Measurements from ENCODE around the gene DYNC2H1.

DYNC2H1 gene

DNA sequence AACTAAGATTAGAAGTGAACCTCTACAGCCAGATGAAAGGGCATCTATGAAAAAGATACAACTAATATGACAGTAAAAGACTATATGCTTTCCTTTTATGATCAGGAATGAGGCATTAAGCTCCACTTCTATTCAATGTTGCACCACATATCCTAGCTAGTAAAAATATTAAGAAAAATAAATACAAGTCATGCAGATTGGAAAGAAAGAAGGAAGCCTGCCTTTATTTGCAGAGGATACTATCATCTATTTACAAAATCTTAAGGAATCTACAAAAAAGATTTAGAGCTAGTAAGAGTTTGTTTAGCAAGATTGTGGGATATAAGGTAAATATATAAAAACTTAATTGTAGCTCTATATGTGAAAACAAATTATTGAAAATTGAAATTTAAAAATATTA is 308.8 kb downstream of the DYNC2H1 start:
- H3K36me3 ChIP-seq (ENCODE audit: control insufficient read depth, insufficient read depth, low read length), result no peaks in the 10 kb centered on the region
- no peak for DNase-seq

DNA sequence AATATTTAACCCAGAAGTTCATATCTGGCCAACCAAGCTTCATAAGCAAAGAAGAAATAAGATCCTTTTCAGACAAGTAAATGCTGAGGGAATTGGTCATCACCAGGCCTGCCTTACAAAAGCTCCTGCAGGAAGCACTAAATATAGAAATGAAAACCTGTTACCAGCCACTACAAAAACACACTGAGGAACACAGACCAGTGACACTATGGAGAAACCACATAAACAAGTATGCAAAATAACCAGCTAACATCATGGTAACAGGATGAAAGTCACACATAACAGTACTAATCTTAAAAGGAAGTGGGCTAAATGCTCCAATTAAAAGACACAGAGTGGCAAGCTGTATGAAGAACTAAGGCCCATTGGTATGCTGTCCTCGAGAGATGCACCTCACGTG is 311.4 kb downstream of the DYNC2H1 start:
- no peak overlapping the region for H3K27ac ChIP-seq (ENCODE audit: insufficient read depth, low read length, poor library complexity, severe bottlenecking)

More for the DNA sequence above, 308.8 kb downstream of the DYNC2H1 start:
- Histone ChIP-seq H3K4me3 (ENCODE audit: insufficient read depth, low read depth, low read length, poor library complexity, severe bottlenecking) (no peak overlapping the region), H3K4me1 (ENCODE audit: control insufficient read depth, insufficient read depth, low read length, poor library complexity, severe bottlenecking) (no peaks in the 10 kb centered on the region), H3K27ac (ENCODE audit: insufficient read depth, low read length, poor library complexity, severe bottlenecking) (no peak overlapping the region), H3K27me3 (replicated peaks; ENCODE audit: control insufficient read depth, insufficient read depth, low read length, poor library complexity, severe bottlenecking) (no peaks in the 10 kb centered on the region), H3K9me3 (ENCODE audit: control insufficient read depth, low read length) (no peaks in the 10 kb centered on the region)

DNA sequence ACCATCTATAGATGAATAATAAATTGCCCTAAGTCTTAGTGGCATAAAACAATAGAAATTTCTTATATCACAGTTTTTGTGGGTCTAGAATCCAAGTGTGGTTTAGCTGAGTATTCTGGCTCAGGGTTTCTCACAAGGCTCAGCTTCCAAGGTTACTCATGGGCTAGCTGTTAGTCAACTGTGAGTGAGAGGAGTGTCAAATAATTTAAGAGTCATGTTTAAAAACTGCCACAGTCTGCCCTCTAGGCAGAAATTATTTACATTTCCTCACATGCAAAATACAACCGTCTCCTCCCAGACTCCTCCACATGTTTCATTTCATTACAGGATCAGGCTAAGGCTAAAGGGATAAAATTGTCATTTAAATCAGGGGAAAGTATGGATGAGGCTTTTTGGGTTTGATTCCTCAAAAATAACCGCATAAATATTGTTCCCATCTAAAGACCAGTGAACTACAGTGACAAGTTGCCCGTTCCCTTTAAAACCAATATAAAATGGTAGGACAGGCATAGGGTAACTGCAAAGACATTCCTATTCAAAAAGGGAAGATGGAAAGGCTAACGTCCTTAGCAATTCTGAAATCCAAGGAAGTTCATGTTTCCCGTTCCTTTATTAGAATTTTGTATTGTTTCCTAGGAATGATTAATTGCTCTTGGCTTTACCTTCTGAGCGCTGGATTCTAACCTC is 324.3 kb downstream of the DYNC2H1 start:
- DNase-seq, result no peak
- H3K27ac ChIP-seq (ENCODE audit: insufficient read depth, low read length, poor library complexity, severe bottlenecking), result no peak overlapping the region
- no peaks in the 10 kb centered on the region for H3K9me3 ChIP-seq (ENCODE audit: control insufficient read depth, low read length)
- no peaks in the 10 kb centered on the region for H3K4me1 ChIP-seq (ENCODE audit: control insufficient read depth, insufficient read depth, low read length, poor library complexity, severe bottlenecking)
- no peaks in the 10 kb centered on the region for H3K36me3 ChIP-seq (ENCODE audit: control insufficient read depth, insufficient read depth, low read length)
- no peak overlapping the region for H3K4me3 ChIP-seq (ENCODE audit: insufficient read depth, low read depth, low read length, poor library complexity, severe bottlenecking)
- H3K27me3 ChIP-seq (replicated peaks; ENCODE audit: control insufficient read depth, insufficient read depth, low read length, poor library complexity, severe bottlenecking), result no peaks in the 10 kb centered on the region

More for the DNA sequence above, 311.4 kb downstream of the DYNC2H1 start:
- Histone ChIP-seq H3K36me3 (ENCODE audit: control insufficient read depth, insufficient read depth, low read length) (no peaks in the 10 kb centered on the region), H3K4me3 (ENCODE audit: insufficient read depth, low read depth, low read length, poor library complexity, severe bottlenecking) (no peak overlapping the region), H3K4me1 (ENCODE audit: control insufficient read depth, insufficient read depth, low read length, poor library complexity, severe bottlenecking) (no peaks in the 10 kb centered on the region), H3K9me3 (ENCODE audit: control insufficient read depth, low read length) (no peaks in the 10 kb centered on the region), H3K27me3 (replicated peaks; ENCODE audit: control insufficient read depth, insufficient read depth, low read length, poor library complexity, severe bottlenecking) (no peaks in the 10 kb centered on the region)
- DNase-seq, result no peak

DNA sequence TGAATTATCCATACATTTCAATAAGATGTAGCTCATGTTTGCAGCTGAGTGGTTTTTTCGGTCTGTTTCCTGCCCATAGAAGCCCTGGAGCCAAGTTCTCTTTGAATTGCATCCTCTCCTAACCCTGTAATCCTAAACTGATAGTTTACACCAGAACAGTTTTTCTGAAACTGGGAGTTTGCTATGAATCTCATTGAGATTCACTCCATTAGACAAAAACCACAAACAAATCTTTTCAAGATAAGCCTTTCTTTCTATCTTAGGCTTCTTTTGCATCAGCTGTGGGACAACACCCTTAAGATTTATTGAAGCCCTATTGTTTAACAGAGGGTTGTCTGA is 324.8 kb downstream of the DYNC2H1 start:
- no peaks in the 10 kb centered on the region for H3K9me3 ChIP-seq (ENCODE audit: control insufficient read depth, low read length)
- DNase-seq, result no peak
- H3K4me3 ChIP-seq (ENCODE audit: insufficient read depth, low read depth, low read length, poor library complexity, severe bottlenecking), result no peak overlapping the region
- no peaks in the 10 kb centered on the region for H3K27me3 ChIP-seq (replicated peaks; ENCODE audit: control insufficient read depth, insufficient read depth, low read length, poor library complexity, severe bottlenecking)
- H3K36me3 ChIP-seq (ENCODE audit: control insufficient read depth, insufficient read depth, low read length), result no peaks in the 10 kb centered on the region
- H3K4me1 ChIP-seq (ENCODE audit: control insufficient read depth, insufficient read depth, low read length, poor library complexity, severe bottlenecking), result no peaks in the 10 kb centered on the region
- H3K27ac ChIP-seq (ENCODE audit: insufficient read depth, low read length, poor library complexity, severe bottlenecking), result no peak overlapping the region

DNA sequence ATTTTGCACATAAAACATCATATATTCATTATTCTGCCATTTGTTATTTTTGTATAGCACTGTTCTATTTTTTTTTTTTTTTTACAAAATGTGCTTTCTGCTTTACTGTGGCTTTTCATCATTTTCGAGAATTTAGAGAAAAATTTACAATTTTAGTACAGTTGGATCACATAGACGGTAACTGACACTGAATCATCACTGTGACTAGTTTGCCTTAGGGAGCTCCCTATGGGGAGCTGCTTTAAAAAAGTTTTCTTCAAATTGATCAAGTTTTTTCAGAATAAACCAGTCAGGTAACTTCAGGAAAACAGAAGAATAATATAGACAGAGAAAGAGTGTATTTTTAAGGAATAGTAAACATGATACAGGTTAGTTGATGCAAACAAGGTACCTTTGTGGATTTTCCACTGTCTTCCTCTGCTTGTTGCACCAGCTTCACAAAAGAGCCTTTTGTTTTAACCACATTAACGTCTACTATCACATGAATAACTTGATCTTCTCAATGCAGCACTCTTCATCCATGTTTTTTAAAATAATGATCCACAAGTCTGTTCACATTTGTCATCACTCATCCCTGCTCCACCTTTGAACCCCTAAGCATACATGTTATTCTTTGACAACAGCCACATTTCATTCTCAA is 327.0 kb downstream of the DYNC2H1 start:
- H3K9me3 ChIP-seq (ENCODE audit: control insufficient read depth, low read length), result no peaks in the 10 kb centered on the region
- no peak for DNase-seq
- no peaks in the 10 kb centered on the region for H3K36me3 ChIP-seq (ENCODE audit: control insufficient read depth, insufficient read depth, low read length)
- no peak overlapping the region for H3K4me3 ChIP-seq (ENCODE audit: insufficient read depth, low read depth, low read length, poor library complexity, severe bottlenecking)
- no peak overlapping the region for H3K27ac ChIP-seq (ENCODE audit: insufficient read depth, low read length, poor library complexity, severe bottlenecking)
- no peaks in the 10 kb centered on the region for H3K4me1 ChIP-seq (ENCODE audit: control insufficient read depth, insufficient read depth, low read length, poor library complexity, severe bottlenecking)
- no peaks in the 10 kb centered on the region for H3K27me3 ChIP-seq (replicated peaks; ENCODE audit: control insufficient read depth, insufficient read depth, low read length, poor library complexity, severe bottlenecking)

DNA sequence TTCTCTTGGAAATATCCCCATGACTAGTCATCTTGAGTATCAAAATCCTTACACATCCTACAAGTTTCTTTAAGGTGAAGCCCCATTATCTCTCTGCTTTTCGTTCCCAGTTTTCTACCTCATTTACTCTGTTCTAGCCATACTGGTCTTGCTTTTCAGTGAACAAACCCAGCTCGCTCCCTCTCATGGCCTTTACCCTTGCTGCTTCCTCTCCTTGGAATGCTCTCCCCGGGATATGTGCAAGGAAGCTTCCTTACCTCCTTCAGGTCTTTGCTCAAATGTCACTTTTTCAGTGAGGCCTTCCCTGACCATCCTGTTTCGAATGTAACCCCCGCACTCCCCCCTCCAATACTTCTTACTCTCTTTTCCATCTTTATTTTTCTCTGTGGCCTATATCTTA is 331.8 kb downstream of the DYNC2H1 start:
- no peak overlapping the region for H3K4me3 ChIP-seq (ENCODE audit: insufficient read depth, low read depth, low read length, poor library complexity, severe bottlenecking)
- no peaks in the 10 kb centered on the region for H3K27me3 ChIP-seq (replicated peaks; ENCODE audit: control insufficient read depth, insufficient read depth, low read length, poor library complexity, severe bottlenecking)
- H3K36me3 ChIP-seq (ENCODE audit: control insufficient read depth, insufficient read depth, low read length), result no peaks in the 10 kb centered on the region
- no peaks in the 10 kb centered on the region for H3K4me1 ChIP-seq (ENCODE audit: control insufficient read depth, insufficient read depth, low read length, poor library complexity, severe bottlenecking)
- H3K27ac ChIP-seq (ENCODE audit: insufficient read depth, low read length, poor library complexity, severe bottlenecking), result no peak overlapping the region
- no peaks in the 10 kb centered on the region for H3K9me3 ChIP-seq (ENCODE audit: control insufficient read depth, low read length)
- DNase-seq, result no peak

DNA sequence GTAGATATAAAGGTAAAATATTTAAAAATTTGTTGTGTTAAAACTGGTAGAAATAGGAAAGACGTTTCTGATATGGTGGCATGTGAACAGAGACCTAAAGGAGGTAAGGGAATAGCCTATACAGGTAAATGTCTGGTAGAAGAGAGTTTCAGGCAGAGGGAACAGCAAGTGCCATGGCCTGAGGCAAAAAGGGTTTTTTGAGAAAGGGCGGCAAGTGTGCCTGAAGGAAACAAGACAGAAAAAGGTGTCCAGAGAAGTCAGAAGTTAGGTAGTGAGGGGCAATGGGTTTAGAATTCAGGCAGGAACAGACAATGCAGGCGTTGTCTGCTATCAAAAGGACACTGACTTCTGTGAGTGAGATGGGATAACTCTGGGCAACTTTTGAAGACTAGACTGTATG is 339.7 kb downstream of the DYNC2H1 start:
- H3K27me3 ChIP-seq (replicated peaks; ENCODE audit: control insufficient read depth, insufficient read depth, low read length, poor library complexity, severe bottlenecking), result no peaks in the 10 kb centered on the region
- H3K4me1 ChIP-seq (ENCODE audit: control insufficient read depth, insufficient read depth, low read length, poor library complexity, severe bottlenecking), result no peaks in the 10 kb centered on the region
- H3K9me3 ChIP-seq (ENCODE audit: control insufficient read depth, low read length), result no peaks in the 10 kb centered on the region
- no peak overlapping the region for H3K4me3 ChIP-seq (ENCODE audit: insufficient read depth, low read depth, low read length, poor library complexity, severe bottlenecking)
- no peak overlapping the region for H3K27ac ChIP-seq (ENCODE audit: insufficient read depth, low read length, poor library complexity, severe bottlenecking)
- no peaks in the 10 kb centered on the region for H3K36me3 ChIP-seq (ENCODE audit: control insufficient read depth, insufficient read depth, low read length)
- no peak for DNase-seq

DNA sequence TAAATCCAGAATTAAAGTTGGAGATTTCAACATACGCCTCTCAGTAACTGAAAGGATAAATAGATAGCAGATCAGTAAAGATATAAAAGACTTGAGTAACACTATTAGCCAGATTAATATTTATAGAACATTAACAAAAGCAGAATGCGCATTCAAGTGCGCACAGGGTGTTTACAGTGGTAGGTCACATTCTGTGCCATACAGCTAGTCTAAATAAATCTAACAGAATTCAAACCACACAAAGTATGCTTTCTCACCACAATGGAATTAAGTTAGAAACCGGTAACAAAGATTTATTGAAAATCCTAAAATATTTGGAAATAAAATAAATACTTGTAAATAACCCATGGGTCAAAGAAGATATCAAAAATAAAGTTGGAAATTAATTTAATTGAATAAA is 341.0 kb downstream of the DYNC2H1 start:
- Histone ChIP-seq H3K4me1 (ENCODE audit: control insufficient read depth, insufficient read depth, low read length, poor library complexity, severe bottlenecking) (no peaks in the 10 kb centered on the region), H3K36me3 (ENCODE audit: control insufficient read depth, insufficient read depth, low read length) (no peaks in the 10 kb centered on the region), H3K4me3 (ENCODE audit: insufficient read depth, low read depth, low read length, poor library complexity, severe bottlenecking) (no peak overlapping the region), H3K9me3 (ENCODE audit: control insufficient read depth, low read length) (no peaks in the 10 kb centered on the region), H3K27me3 (replicated peaks; ENCODE audit: control insufficient read depth, insufficient read depth, low read length, poor library complexity, severe bottlenecking) (no peaks in the 10 kb centered on the region), H3K27ac (ENCODE audit: insufficient read depth, low read length, poor library complexity, severe bottlenecking) (no peak overlapping the region)
- no peak for DNase-seq

DNA sequence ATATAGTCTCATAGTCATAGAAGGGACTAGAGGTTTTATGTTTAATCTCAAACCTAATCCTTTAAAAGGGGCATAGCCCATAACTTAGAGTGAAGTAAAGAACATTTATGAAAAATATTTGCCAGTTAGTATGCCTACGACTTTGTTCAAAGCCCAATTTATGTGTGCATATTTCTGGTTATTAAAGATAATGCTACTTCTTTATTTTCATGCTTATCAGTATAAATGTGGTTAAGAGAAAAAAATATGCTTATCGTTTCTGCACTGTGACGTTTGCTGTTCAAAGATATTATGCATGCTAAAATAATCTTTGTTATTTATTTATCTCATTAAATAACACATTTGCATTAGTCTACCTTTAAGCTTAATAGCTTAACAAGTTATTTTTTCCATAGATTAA is 343.9 kb downstream of the DYNC2H1 start:
- Histone ChIP-seq H3K9me3 (ENCODE audit: control insufficient read depth, low read length) (no peaks in the 10 kb centered on the region), H3K36me3 (ENCODE audit: control insufficient read depth, insufficient read depth, low read length) (no peaks in the 10 kb centered on the region), H3K4me3 (ENCODE audit: insufficient read depth, low read depth, low read length, poor library complexity, severe bottlenecking) (no peak overlapping the region), H3K27ac (ENCODE audit: insufficient read depth, low read length, poor library complexity, severe bottlenecking) (no peak overlapping the region), H3K4me1 (ENCODE audit: control insufficient read depth, insufficient read depth, low read length, poor library complexity, severe bottlenecking) (no peaks in the 10 kb centered on the region), H3K27me3 (replicated peaks; ENCODE audit: control insufficient read depth, insufficient read depth, low read length, poor library complexity, severe bottlenecking) (no peaks in the 10 kb centered on the region)
- DNase-seq, result no peak

DNA sequence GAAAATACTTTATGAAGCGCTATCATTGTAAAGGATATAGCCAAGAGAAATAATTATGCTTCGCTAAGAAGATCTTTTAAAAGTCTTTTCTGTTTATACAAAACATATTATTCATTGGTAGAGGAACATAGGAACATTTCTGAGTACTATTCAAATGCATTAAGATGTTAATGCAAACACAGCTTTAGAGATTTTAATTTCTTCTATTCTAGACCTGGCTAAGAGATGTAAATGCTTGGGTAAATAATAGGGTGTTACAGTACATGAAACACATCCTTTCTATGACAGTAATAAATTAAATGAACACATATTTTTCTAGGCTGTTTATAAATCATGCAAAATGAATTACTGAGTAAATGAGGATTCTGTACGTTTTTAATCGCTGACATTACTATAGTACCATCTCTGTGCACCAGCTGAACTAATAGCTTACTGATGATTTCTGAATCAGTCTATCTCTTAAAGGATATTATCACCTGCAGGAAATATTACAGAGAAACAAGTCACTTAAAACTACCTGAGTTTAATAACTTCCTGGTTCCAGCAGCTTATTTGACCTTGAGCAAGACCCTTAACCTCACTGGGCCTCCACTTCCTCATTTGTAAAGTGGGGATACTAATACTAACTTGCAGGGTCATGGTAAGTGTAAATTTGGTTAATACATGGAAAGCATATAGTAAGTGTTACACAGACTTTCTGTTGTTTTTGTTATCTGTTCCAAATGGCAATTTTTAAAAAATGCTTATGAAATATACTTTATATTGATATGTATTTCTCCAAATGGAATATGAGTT is 344.9 kb downstream of the DYNC2H1 start:
- Histone ChIP-seq H3K4me3 (ENCODE audit: insufficient read depth, low read depth, low read length, poor library complexity, severe bottlenecking) (no peak overlapping the region), H3K4me1 (ENCODE audit: control insufficient read depth, insufficient read depth, low read length, poor library complexity, severe bottlenecking) (no peaks in the 10 kb centered on the region), H3K27me3 (replicated peaks; ENCODE audit: control insufficient read depth, insufficient read depth, low read length, poor library complexity, severe bottlenecking) (no peaks in the 10 kb centered on the region), H3K36me3 (ENCODE audit: control insufficient read depth, insufficient read depth, low read length) (no peaks in the 10 kb centered on the region), H3K9me3 (ENCODE audit: control insufficient read depth, low read length) (no peaks in the 10 kb centered on the region), H3K27ac (ENCODE audit: insufficient read depth, low read length, poor library complexity, severe bottlenecking) (no peak overlapping the region)
- DNase-seq, result no peak

Measured in effector memory CD4-positive, alpha-beta T cell (primary cell).